AG04450 (cell line): ENCODE data around the gene CLEC12A. TPM values are rescaled to one million over a fixed set of nuclear protein-coding genes. Genes with fewer than 3 reads are reported as not detected.

Experiments used
- CTCF ChIA-PET: fragments of 300-600, 350-600 bp; formaldehyde crosslinking; extraction: SDS; loops from one replicate; lab custom pipeline; 2022; ENCODE audit warnings: antibody characterized with exemption, inconsistent platforms; lab: Charles Lee
- POLR2A ChIA-PET: fragments of 350-600 bp; formaldehyde crosslinking; extraction: SDS; loops from one replicate; lab custom pipeline; 2021; ENCODE audit warnings: antibody characterized with exemption, inconsistent platforms; lab: Yijun Ruan, JAX
- DNase-seq: peaks from one replicate; pipeline ENCODE4 v3.0.0-alpha.2; 2011; ENCODE audit warnings: low read depth, low spot score
- H3K27ac ChIP-seq: one replicate; pipeline ENCODE4 v1.5.1; 2012; ENCODE audit warnings: low read depth, low read length, control low read depth
- H3K27me3 ChIP-seq: one replicate; pipeline ENCODE4 v1.6.0; 2012; ENCODE audit warnings: low read length; ENCODE audit not compliant: control insufficient read depth, insufficient read depth
- H3K4me3 ChIP-seq: 2 replicates; pipeline ENCODE4 v1.5.1; 2011; ENCODE audit warnings: mild to moderate bottlenecking, low read depth, low read length, control low read depth
- H3K9me3 ChIP-seq: 2 replicates; pipeline ENCODE4 v1.5.1; 2012; ENCODE audit warnings: low read length; ENCODE audit not compliant: control insufficient read depth, insufficient read depth
- CTCF ChIP-seq: IDR thresholded peaks from 2 replicates; pipeline ENCODE4 v1.5.1; 2011; ENCODE audit warnings: low read depth, low read length, control low read depth, inconsistent platforms
- polyA plus RNA-seq: library from polyadenylated mRNA; depleted of rRNA; stranded (reverse); fragments of >200 nt; gene quantifications from 2 replicates; pipeline ENCODE4 v1.2.3, GENCODE V29; 2011

CLEC12A gene
- polyA plus RNA-seq, 1 experiment = not detected

- CTCF ChIA-PET = interaction anchor here (0.7 to 2.7 kb wide), 3 partner anchors 9 to 1145 kb away, joined by 5 to 14 read pairs (median 5); no protein-coding TSS in a partner anchor
- TF ChIP-seq CTCF = no peak
- Histone ChIP-seq H3K4me3 (no peak overlapping the region), H3K9me3 (no peaks in the 10 kb centered on the region), H3K27me3 (no peaks in the 10 kb centered on the region), H3K27ac (no peak overlapping the region)
- DNase-seq = no peak
- POLR2A ChIA-PET = no interaction called here
These were observed 30.1 kb downstream of the CLEC12A start for GRCh38 chr12:10001171-10001776.

GRCh38 chr12:10012630-10013330, 41.6 kb downstream of the CLEC12A start:
- CTCF ChIA-PET = interaction anchor here (0.6 to 6.4 kb wide), 5 partner anchors 127 to 263 kb away, joined by 3 to 122 read pairs (median 8); no protein-coding TSS in a partner anchor
- POLR2A ChIA-PET = no interaction called here
- DNase-seq = no peak

GRCh38 chr12:10015450-10015849, 44.2 kb downstream of the CLEC12A start:
- no peaks in the 10 kb centered on the region for H3K27me3 ChIP-seq
- ChIA-PET CTCF (interaction anchor here (0.7 kb wide), 1 partner anchor 124 kb away, joined by 3 read pairs; no protein-coding TSS in a partner anchor), POLR2A (no interaction called here)
- H3K9me3 ChIP-seq = no peaks in the 10 kb centered on the region
- H3K27ac ChIP-seq = no peak overlapping the region
- DNase-seq = no peak
- no peak overlapping the region for H3K4me3 ChIP-seq
- no peak for TF ChIP-seq CTCF

More at GRCh38 chr12:10012630-10013330, 41.6 kb downstream of the CLEC12A start:
- Histone ChIP-seq H3K27me3 (no peaks in the 10 kb centered on the region), H3K27ac (no peak overlapping the region), H3K4me3 (no peak overlapping the region), H3K9me3 (no peaks in the 10 kb centered on the region)
- no peak for TF ChIP-seq CTCF

GRCh38 chr12:10016881-10017280, 45.7 kb downstream of the CLEC12A start:
- no peaks in the 10 kb centered on the region for H3K9me3 ChIP-seq
- ChIA-PET POLR2A (no interaction called here), CTCF (no interaction called here)
- H3K27ac ChIP-seq = no peak overlapping the region
- no peak overlapping the region for H3K4me3 ChIP-seq
- no peak for DNase-seq
- TF ChIP-seq CTCF = no peak
- H3K27me3 ChIP-seq = no peaks in the 10 kb centered on the region

GRCh38 chr12:10018386-10018785, 47.2 kb downstream of the CLEC12A start:
- TF ChIP-seq CTCF = no peak
- H3K4me3 ChIP-seq = no peak overlapping the region
- H3K27ac ChIP-seq = no peak overlapping the region
- POLR2A ChIA-PET = interaction anchor here (0.5 kb wide), 1 partner anchor 131 kb away, joined by 7 read pairs; no protein-coding TSS in a partner anchor
- H3K9me3 ChIP-seq = no peaks in the 10 kb centered on the region
- DNase-seq = peak; percentile 13
- CTCF ChIA-PET = interaction anchor here (0.7 to 2.2 kb wide), 6 partner anchors 8 to 268 kb away, joined by 4 to 12 read pairs (median 7); partner anchors contain the start of gene CLEC12B
- no peaks in the 10 kb centered on the region for H3K27me3 ChIP-seq
